SK-N-SH (cell line): Measurements from ENCODE around the gene FAM200C. TPM values are rescaled to one million over a fixed set of nuclear protein-coding genes. Genes with fewer than 3 reads are reported as not detected.

Source experiments
- CTCF ChIA-PET: fragments of 300-600, 350-600 bp; formaldehyde crosslinking; extraction: SDS; loops from one replicate; lab custom pipeline; 2021; lab: Yijun Ruan, JAX
- POLR2A ChIA-PET: fragments of 350-600 bp; sonication (Branson Sonifier 250); formaldehyde crosslinking; extraction: SDS; loops from one replicate; lab custom pipeline; 2020; ENCODE audit warnings: antibody characterized with exemption, inconsistent platforms; lab: Yijun Ruan, JAX
- DNase-seq: peaks from one replicate; pipeline ENCODE4 v3.0.0; 2012
- H2AFZ ChIP-seq: fragments of 200-600 bp; sonication (generic); 2 replicates; pipeline ENCODE4 v1.8.1; 2016; ENCODE audit warnings: antibody characterized with exemption, mild to moderate bottlenecking, low read depth
- H3F3A ChIP-seq: fragments of 200-600 bp; sonication (generic); replicated peaks from 2 replicates; pipeline ENCODE3; 2016; ENCODE audit warnings: antibody characterized with exemption, mild to moderate bottlenecking; ENCODE audit not compliant: insufficient read depth
- H3K27ac ChIP-seq, 2 experiments: fragments of 200-500 bp in 1 of 2; fragments of 200-600 bp in 1 of 2; sonication (Bioruptor generic) in 1 of 2; sonication (generic), shearing (Covaris generic) in 1 of 2; 2 replicates each; pipeline versions ENCODE4 v1.5.1 to v1.6.1; 2014 to 2016; ENCODE audit warnings: low read depth in 2 of 2, inconsistent platforms in 1 of 2, low read length in 1 of 2, mild to moderate bottlenecking in 1 of 2, mixed read lengths in 1 of 2
- H3K27me3 ChIP-seq: fragments of 200-600 bp; sonication (generic), shearing (Covaris generic); 2 replicates; pipeline ENCODE4 v1.6.1; 2016; ENCODE audit warnings: mixed run types; ENCODE audit not compliant: insufficient read depth
- H3K36me3 ChIP-seq, 2 experiments: fragments of 200-500 bp in 1 of 2; fragments of 200-600 bp in 1 of 2; sonication (Bioruptor generic) in 1 of 2; sonication (generic) in 1 of 2; replicated peaks in 1 of 2; 2 replicates each; pipeline versions ENCODE3 to v1.5.1; 2014 to 2016; ENCODE audit warnings: low read length in 1 of 2, mild to moderate bottlenecking in 1 of 2; ENCODE audit not compliant: insufficient read depth in 2 of 2, control insufficient read depth in 1 of 2
- H3K4me1 ChIP-seq, 2 experiments: fragments of 200-500 bp in 1 of 2; fragments of 200-600 bp in 1 of 2; sonication (Bioruptor generic) in 1 of 2; sonication (generic), shearing (Covaris generic) in 1 of 2; 2 replicates each; pipeline versions ENCODE4 v1.5.1 to v1.6.1; 2014 to 2016; ENCODE audit warnings: low read depth in 1 of 2, low read length in 1 of 2, mixed run types in 1 of 2; ENCODE audit not compliant: insufficient read depth in 2 of 2, control insufficient read depth in 1 of 2
- H3K4me2 ChIP-seq: fragments of 200-600 bp; sonication (generic), shearing (Covaris generic); 2 replicates; pipeline ENCODE4 v1.6.1; 2017; ENCODE audit warnings: mixed run types
- H3K4me3 ChIP-seq, 2 experiments: fragments of 200-500 bp in 1 of 2; fragments of 200-600 bp in 1 of 2; sonication (Bioruptor generic) in 1 of 2; sonication (generic), shearing (Covaris generic) in 1 of 2; 2 replicates each; pipeline versions ENCODE4 v1.5.1 to v1.8.1; 2014 to 2016; ENCODE audit warnings: low read depth in 2 of 2, inconsistent platforms in 1 of 2, low read length in 1 of 2, mild to moderate bottlenecking in 1 of 2, mixed read lengths in 1 of 2, moderate library complexity in 1 of 2
- H3K79me2 ChIP-seq: fragments of 200-600 bp; sonication (generic); 2 replicates; pipeline ENCODE4 v1.8.1; 2017; ENCODE audit warnings: mild to moderate bottlenecking; ENCODE audit not compliant: insufficient read depth
- H3K9ac ChIP-seq: fragments of 200-600 bp; sonication (generic); 2 replicates; pipeline ENCODE4 v1.6.1; 2017; ENCODE audit warnings: mixed run types
- H3K9me2 ChIP-seq: fragments of 200-600 bp; sonication (generic); 2 replicates; pipeline ENCODE4 v1.6.1; 2017; ENCODE audit warnings: mixed run types
- H3K9me3 ChIP-seq: fragments of 200-600 bp; sonication (generic); 2 replicates; pipeline ENCODE4 v1.6.1; 2017; ENCODE audit warnings: mixed run types, mild to moderate bottlenecking, moderate library complexity
- H4K20me1 ChIP-seq: fragments of 200-600 bp; sonication (generic); 2 replicates; pipeline ENCODE4 v1.6.1; 2017; ENCODE audit warnings: mild to moderate bottlenecking, mixed run types; ENCODE audit not compliant: insufficient read depth
- CHD2 ChIP-seq: fragments of 150-350 bp; IDR thresholded peaks from 2 replicates; pipeline ENCODE4 v1.6.1; 2018; ENCODE audit warnings: low read length; ENCODE audit not compliant: partially characterized antibody
- CTCF ChIP-seq: fragments of 200-600 bp; sonication (generic); IDR thresholded peaks from 2 replicates; pipeline ENCODE4 v1.6.1; 2017; ENCODE audit warnings: antibody characterized with exemption, mild to moderate bottlenecking, moderate library complexity
- ELF1 ChIP-seq: IDR thresholded peaks from 2 replicates; pipeline ENCODE4 v1.4.0; 2012
- EP300 ChIP-seq, 2 experiments: IDR thresholded peaks; 2 replicates each; pipeline versions ENCODE4 v1.4.0 to v1.6.1; 2012; ENCODE audit warnings: borderline replicate concordance in 1 of 2, low read depth in 1 of 2, low read length in 1 of 2
- EZH2phosphoT487 ChIP-seq: fragments of 200-600 bp; sonication (generic); IDR thresholded peaks from 2 replicates; pipeline ENCODE4 v1.6.1; 2017; ENCODE audit warnings: low read depth, mixed run types, mild to moderate bottlenecking, antibody characterized with exemption, moderate library complexity, borderline replicate concordance
- FOSL2 ChIP-seq: IDR thresholded peaks from 2 replicates; pipeline ENCODE4 v1.4.0; 2012; ENCODE audit warnings: low read depth, mild to moderate bottlenecking, moderate library complexity, borderline replicate concordance
- FOXJ3 ChIP-seq: sonication (generic); formaldehyde crosslinking; IDR thresholded peaks from 2 replicates; pipeline ENCODE4 v1.5.1; 2020; ENCODE audit warnings: mild to moderate bottlenecking, missing genetic modification reagents
- FOXM1 ChIP-seq: IDR thresholded peaks from 2 replicates; pipeline ENCODE4 v1.4.0; 2012; ENCODE audit warnings: low read depth, mild to moderate bottlenecking
- GABPA ChIP-seq: IDR thresholded peaks from 2 replicates; pipeline ENCODE4 v1.4.0; 2012; ENCODE audit warnings: low read depth, mild to moderate bottlenecking
- GATA2 ChIP-seq: sonication (generic); formaldehyde crosslinking; IDR thresholded peaks from 2 replicates; pipeline ENCODE4 v1.5.0; 2020; ENCODE audit warnings: mild to moderate bottlenecking, missing genetic modification reagents
- JUND ChIP-seq: IDR thresholded peaks from 2 replicates; pipeline ENCODE4 v1.4.0; 2012
- MXI1 ChIP-seq: IDR thresholded peaks from 2 replicates; pipeline ENCODE4 v1.6.1; 2012; ENCODE audit warnings: mild to moderate bottlenecking, low read depth, low read length, improper control_type of control experiment
- NFIC ChIP-seq: IDR thresholded peaks from 2 replicates; pipeline ENCODE4 v1.4.0; 2012; ENCODE audit warnings: borderline replicate concordance
- PBX3 ChIP-seq: IDR thresholded peaks from 2 replicates; pipeline ENCODE4; 2012
- POLR2AphosphoS5 ChIP-seq: IDR thresholded peaks from 2 replicates; pipeline ENCODE4 v1.6.1; 2012; ENCODE audit warnings: low read depth, low read length
- RAD21 ChIP-seq: IDR thresholded peaks from 2 replicates; pipeline ENCODE4 v1.6.1; 2012; ENCODE audit warnings: mild to moderate bottlenecking, low read length
- RCOR1 ChIP-seq: fragments of 150-350 bp; IDR thresholded peaks from 2 replicates; pipeline ENCODE4 v1.6.1; 2017; ENCODE audit warnings: antibody characterized with exemption, low read length
- RFX5 ChIP-seq: IDR thresholded peaks from 2 replicates; pipeline ENCODE4 v1.6.1; 2012; ENCODE audit warnings: mild to moderate bottlenecking, improper control_type of control experiment, low read length
- RXRA ChIP-seq: IDR thresholded peaks from 2 replicates; pipeline ENCODE4 v1.4.0; 2012; ENCODE audit warnings: low read depth, mild to moderate bottlenecking, borderline replicate concordance
- SMC3 ChIP-seq: IDR thresholded peaks from 2 replicates; pipeline ENCODE4 v1.6.1; 2012; ENCODE audit warnings: low read depth, low read length, improper control_type of control experiment
- TAF1 ChIP-seq: IDR thresholded peaks from 2 replicates; pipeline ENCODE4 v1.6.1; 2012; ENCODE audit warnings: low read depth, mild to moderate bottlenecking, low read length, moderate library complexity, borderline replicate concordance
- TCF12 ChIP-seq: IDR thresholded peaks from 2 replicates; pipeline ENCODE4 v1.4.0; 2012
- TEAD4 ChIP-seq: IDR thresholded peaks from 2 replicates; pipeline ENCODE4 v1.4.0; 2012; ENCODE audit warnings: mild to moderate bottlenecking, borderline replicate concordance; ENCODE audit not compliant: insufficient read depth
- USF2 ChIP-seq: fragments of 150-350 bp; IDR thresholded peaks from 2 replicates; pipeline ENCODE4 v1.6.1; 2017; ENCODE audit warnings: antibody characterized with exemption, low read length, low read depth, borderline replicate concordance
- YY1 ChIP-seq: IDR thresholded peaks from 2 replicates; pipeline ENCODE4 v1.4.0; 2012; ENCODE audit warnings: low read depth, mild to moderate bottlenecking
- WGBS: methylation state at CpG from one replicate; pipeline ENCODE4 v1.1.6; 2017; ENCODE audit warnings: low lambda C conversion rate; 5-methylcytosine and 5-hydroxymethylcytosine counted together
- polyA plus RNA-seq, 3 experiments: library from polyadenylated mRNA; depleted of rRNA; stranded (reverse); fragments of >200 nt; gene quantifications; 2 replicates each; pipeline ENCODE4 v1.2.3, GENCODE V29; 2012
- TF ChIP-seq, protein P1 (sequence below): IDR thresholded peaks from 2 replicates; pipeline ENCODE4 v1.4.0; 2012; ENCODE audit warnings: low read depth
- TF ChIP-seq, protein P2 (sequence below): IDR thresholded peaks from 2 replicates; pipeline ENCODE4 v1.4.0; 2012; ENCODE audit warnings: low read depth, borderline replicate concordance

The FAM200C gene
- polyA plus RNA-seq (2012; rRNA removed): 1.5 and 2.2 TPM in 2 replicates
- 1.7 and 1.8 TPM in 2 replicates for polyA plus RNA-seq (2012; cell fraction: cytosol; rRNA removed)
- polyA plus RNA-seq (2012; cell fraction: nucleus; rRNA removed): 2.7 and 5.7 TPM in 2 replicates

DNA sequence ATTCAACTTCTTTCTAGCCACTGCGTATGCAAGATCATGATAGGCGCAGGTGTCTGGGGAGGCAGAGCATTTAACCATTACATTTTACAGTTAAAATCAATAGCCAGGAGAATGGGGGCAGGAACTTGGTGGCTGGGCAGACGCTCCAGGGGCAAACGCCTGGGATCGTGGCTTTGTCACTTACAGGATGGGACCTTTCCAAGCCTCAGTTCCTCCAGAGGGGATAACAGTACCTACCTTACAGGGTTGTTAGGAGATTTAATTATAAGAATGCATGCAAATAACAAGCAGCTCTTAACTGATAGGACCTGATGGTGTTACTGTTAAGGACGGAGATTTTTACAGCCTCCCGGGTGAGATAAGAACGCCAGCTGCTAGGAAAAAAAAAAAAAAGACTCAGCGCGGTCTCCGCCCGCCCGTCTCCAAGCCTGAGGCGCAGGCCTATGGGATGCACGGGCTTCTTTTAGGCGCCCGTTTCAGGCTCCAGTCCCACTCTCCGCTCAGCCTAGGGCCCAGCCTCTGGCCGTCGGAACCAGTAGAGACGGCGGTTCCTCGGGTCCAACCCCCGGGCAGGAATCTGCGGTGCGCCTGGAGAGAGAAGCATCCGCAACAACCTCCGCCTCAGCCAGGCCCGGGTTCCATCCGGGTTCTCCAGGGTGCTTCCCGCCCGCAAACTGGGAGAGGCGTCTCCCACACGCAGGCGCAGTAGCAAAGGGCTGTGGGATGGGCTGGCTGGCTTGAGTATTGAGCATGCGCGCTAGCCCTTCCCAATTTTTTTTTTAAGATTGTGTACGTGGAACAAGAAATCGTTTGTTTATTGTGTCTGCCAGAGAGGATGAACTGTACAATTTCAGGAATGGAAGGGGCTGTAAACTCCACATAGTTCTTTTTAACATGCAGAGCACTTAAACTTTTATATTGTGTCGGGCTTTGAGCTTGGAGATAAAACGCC is at the start of gene FAM200C:
TSS of gene FAM200C (minus strand) at position 653 of the 952 bp plus-strand sequence. CDS start 4,564 bp downstream, outside the sequence.
- H3K79me2 ChIP-seq: peaks cover 49% of the 10 kb centered on the region
- DNase-seq: peak; percentile 96
- CTCF ChIA-PET: interaction anchor here (1.5 to 3.7 kb wide), 3 partner anchors 9 to 413 kb away, joined by 4 to 26 read pairs (median 14); no protein-coding TSS in a partner anchor
- TF ChIP-seq RCOR1 (no peak), TCF12 (peak; percentile 26), JUND (no peak), FOXM1 (no peak), EP300 (IDR thresholded peaks at IDR 0.05; ENCODE audit: borderline replicate concordance in 1 of 2, low read depth in 1 of 2, low read length in 1 of 2) (no peak), YY1 (peak; percentile 67; the same call in 1 of the 2 replicates), CHD2 (no peak), USF2 (no peak), GABPA (no peak), TEAD4 (no peak), RXRA (no peak), EZH2phosphoT487 (no peak), RFX5 (no peak), NFIC (no peak), ELF1 (no peak), RAD21 (no peak), TAF1 (peak; percentile 68; the same call in 1 of the 2 replicates), SMC3 (no peak), POLR2AphosphoS5 (peak; percentile 96), PBX3 (0 out of 2 replicates have a peak, but pooled peaks have one; percentile 4), CTCF (no peak), MXI1 (no peak; the same call in none of the 2 replicates), FOXJ3 (CRISPR knock-in tag) (no peak; the same call in 1 of the 2 replicates), FOSL2 (no peak), GATA2 (peak; percentile 23; the same call in 1 of the 2 replicates)
- TF ChIP-seq, protein P1, sequence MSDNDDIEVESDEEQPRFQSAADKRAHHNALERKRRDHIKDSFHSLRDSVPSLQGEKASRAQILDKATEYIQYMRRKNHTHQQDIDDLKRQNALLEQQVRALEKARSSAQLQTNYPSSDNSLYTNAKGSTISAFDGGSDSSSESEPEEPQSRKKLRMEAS: no peak; the same call in 1 of the 2 replicates
- TF ChIP-seq, protein P2, sequence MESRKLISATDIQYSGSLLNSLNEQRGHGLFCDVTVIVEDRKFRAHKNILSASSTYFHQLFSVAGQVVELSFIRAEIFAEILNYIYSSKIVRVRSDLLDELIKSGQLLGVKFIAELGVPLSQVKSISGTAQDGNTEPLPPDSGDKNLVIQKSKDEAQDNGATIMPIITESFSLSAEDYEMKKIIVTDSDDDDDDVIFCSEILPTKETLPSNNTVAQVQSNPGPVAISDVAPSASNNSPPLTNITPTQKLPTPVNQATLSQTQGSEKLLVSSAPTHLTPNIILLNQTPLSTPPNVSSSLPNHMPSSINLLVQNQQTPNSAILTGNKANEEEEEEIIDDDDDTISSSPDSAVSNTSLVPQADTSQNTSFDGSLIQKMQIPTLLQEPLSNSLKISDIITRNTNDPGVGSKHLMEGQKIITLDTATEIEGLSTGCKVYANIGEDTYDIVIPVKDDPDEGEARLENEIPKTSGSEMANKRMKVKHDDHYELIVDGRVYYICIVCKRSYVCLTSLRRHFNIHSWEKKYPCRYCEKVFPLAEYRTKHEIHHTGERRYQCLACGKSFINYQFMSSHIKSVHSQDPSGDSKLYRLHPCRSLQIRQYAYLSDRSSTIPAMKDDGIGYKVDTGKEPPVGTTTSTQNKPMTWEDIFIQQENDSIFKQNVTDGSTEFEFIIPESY: no peak

More for the DNA sequence above, at the start of gene FAM200C:
- H3K27me3 ChIP-seq: no peaks in the 10 kb centered on the region
- H3K27ac ChIP-seq: peak within 1 kb of the TSS; percentile 84 to 96
- peaks cover 0 to 9% of the 10 kb centered on the region in 2 experiments; a peak in 2 of 4 replicates for H3K4me1 ChIP-seq
- POLR2A ChIA-PET: interaction anchor here (0.6 to 1.5 kb wide), 5 partner anchors 86 to 390 kb away, joined by 3 to 5 read pairs (median 4); partner anchors contain the start of gene TTC1
- H3K9ac ChIP-seq: peak within 1 kb of the TSS; percentile 98
- peak within 1 kb of the TSS; percentile 80 to 85 for H3K4me3 ChIP-seq
- H3K36me3 ChIP-seq: peaks cover 24 to 39% of the 10 kb centered on the region in 2 experiments
- H3K4me2 ChIP-seq: peak within 1 kb of the TSS; percentile 87
- no peaks in the 10 kb centered on the region for H3K9me3 ChIP-seq
- peak within 1 kb of the TSS; percentile 88 for H2AFZ ChIP-seq
- peaks cover 11% of the 10 kb centered on the region for H3F3A ChIP-seq
- H3K9me2 ChIP-seq: no peaks in the 10 kb centered on the region
- no peaks in the 10 kb centered on the region for H4K20me1 ChIP-seq
- WGBS: 1% methylated on average over 35 of the region's 41 CpGs
